Epithelial cell of esophagus (primary cell): ENCODE measurements around the gene BBS10.
"Not testable (repeated sequence)": the region's sequence is repeated elsewhere in the genome, so short reads cannot be mapped to it uniquely, and the experiment has no call there.

Experiments
- DNase-seq: peaks from one replicate; pipeline ENCODE4 v3.0.0; 2010; ENCODE audit warnings: low read depth
- H3K4me3 ChIP-seq: 2 replicates; pipeline ENCODE4 v1.5.1; 2011; ENCODE audit warnings: mild to moderate bottlenecking, low read length, control low read depth
- CTCF ChIP-seq: IDR thresholded peaks from 2 replicates; pipeline ENCODE4 v1.5.1; 2011; ENCODE audit warnings: low read depth, mild to moderate bottlenecking, low read length, control low read depth, inconsistent platforms; ENCODE audit not compliant: insufficient read depth; ENCODE audit errors: missing control alignments

The BBS10 gene

GRCh38 chr12:76348079-76348901, at the start of gene BBS10:
Gene BBS10 (minus strand): TSS chr12:76348415. CDS start chr12:76348358, 57 bp downstream.
- TF ChIP-seq CTCF = peak; percentile 58
- DNase-seq = peak; percentile 93

GRCh38 chr12:76391461-76391860, 43.2 kb upstream of the BBS10 start:
- no peak overlapping the region for H3K4me3 ChIP-seq
- peak; percentile 94 for DNase-seq
- no peak for TF ChIP-seq CTCF

More at GRCh38 chr12:76348079-76348901, at the start of gene BBS10:
- peak within 1 kb of the TSS; percentile 77 for H3K4me3 ChIP-seq

GRCh38 chr12:76387614-76388013, 39.4 kb upstream of the BBS10 start:
- no peak for DNase-seq
- no peak overlapping the region for H3K4me3 ChIP-seq
- TF ChIP-seq CTCF = no peak

- no peak for DNase-seq
- TF ChIP-seq CTCF = no peak
- H3K4me3 ChIP-seq = no peak overlapping the region
Measured at GRCh38 chr12:76384560-76384959, 36.3 kb upstream of the BBS10 start.

- DNase-seq = no peak
- no peak for TF ChIP-seq CTCF
Measured at GRCh38 chr12:76383988-76384387, 35.8 kb upstream of the BBS10 start.

GRCh38 chr12:76379261-76379660, 31.0 kb upstream of the BBS10 start:
- DNase-seq = no peak
- H3K4me3 ChIP-seq = no peak overlapping the region
- no peak for TF ChIP-seq CTCF

More at GRCh38 chr12:76383988-76384387, 35.8 kb upstream of the BBS10 start:
- no peak overlapping the region for H3K4me3 ChIP-seq

GRCh38 chr12:76376876-76377275, 28.7 kb upstream of the BBS10 start:
- not testable (repeated sequence) for H3K4me3 ChIP-seq, DNase-seq
